Neuronal stem cell (in vitro differentiated cells): ENCODE results near the gene ZNF490.

Experiments
- DNase-seq: peaks from one replicate; pipeline ENCODE4 v3.0.0-alpha.2; 2013; ENCODE audit warnings: low spot score
- H2AFZ ChIP-seq: one replicate; pipeline ENCODE4 v1.6.1; 2013; ENCODE audit warnings: mild to moderate bottlenecking, low read length, inconsistent platforms
- H2AK5ac ChIP-seq: 2 replicates; pipeline ENCODE4 v1.6.1; 2013; ENCODE audit warnings: low read depth, mild to moderate bottlenecking, inconsistent platforms, low read length, moderate library complexity, mixed read lengths
- H2BK120ac ChIP-seq: 2 replicates; pipeline ENCODE4 v1.6.1; 2013; ENCODE audit warnings: low read depth, mild to moderate bottlenecking, inconsistent platforms, low read length, moderate library complexity, mixed read lengths
- H2BK12ac ChIP-seq: one replicate; pipeline ENCODE4 v1.6.1; 2013; ENCODE audit warnings: low read length, inconsistent platforms
- H2BK15ac ChIP-seq: 2 replicates; pipeline ENCODE4 v1.6.1; 2013; ENCODE audit warnings: mild to moderate bottlenecking, low read length, inconsistent platforms, mixed read lengths
- H2BK5ac ChIP-seq: one replicate; pipeline ENCODE4 v1.6.1; 2013; ENCODE audit warnings: inconsistent platforms, mild to moderate bottlenecking, low read length, moderate library complexity
- H3K14ac ChIP-seq: one replicate; pipeline ENCODE4 v1.6.1; 2013; ENCODE audit warnings: low read length, inconsistent platforms
- H3K18ac ChIP-seq: 2 replicates; pipeline ENCODE4 v1.6.1; 2013; ENCODE audit warnings: low read length, inconsistent platforms
- H3K23ac ChIP-seq: 2 replicates; pipeline ENCODE4 v1.6.1; 2013; ENCODE audit warnings: low read depth, mild to moderate bottlenecking, mixed read lengths, low read length, inconsistent platforms; ENCODE audit not compliant: poor library complexity
- H3K27ac ChIP-seq: replicated peaks from 3 replicates; pipeline ENCODE4 v1.5.1; 2013; ENCODE audit warnings: low read length, inconsistent platforms
- H3K27me3 ChIP-seq, 3 experiments: 2 replicates each; pipeline ENCODE4 v1.6.1; 2013; ENCODE audit warnings: low read length in 3 of 3, mild to moderate bottlenecking in 2 of 3, inconsistent platforms in 1 of 3, low read depth in 1 of 3, mixed read lengths in 1 of 3, moderate library complexity in 1 of 3; ENCODE audit not compliant: control insufficient read depth in 3 of 3, insufficient read depth in 3 of 3
- H3K36me3 ChIP-seq, 2 donors: replicated peaks in 1 of 2; 2 replicates each; pipeline ENCODE4 v1.6.1; 2013; ENCODE audit warnings: low read length in 2 of 2; ENCODE audit not compliant: control insufficient read depth in 2 of 2, insufficient read depth in 2 of 2
- H3K4ac ChIP-seq: 2 replicates; pipeline ENCODE4 v1.6.1; 2013; ENCODE audit warnings: inconsistent platforms, mild to moderate bottlenecking, low read length, moderate library complexity
- H3K4me1 ChIP-seq, 2 donors: 1 replicate in 1 of 2; 2 replicates in 1 of 2; pipeline ENCODE4 v1.6.1; 2013; ENCODE audit warnings: low read length in 2 of 2, low read depth in 1 of 2; ENCODE audit not compliant: control insufficient read depth in 2 of 2, insufficient read depth in 1 of 2
- H3K4me2 ChIP-seq: one replicate; pipeline ENCODE4 v1.6.1; 2013; ENCODE audit warnings: mild to moderate bottlenecking, low read length, inconsistent platforms; ENCODE audit not compliant: insufficient read depth, poor library complexity, severe bottlenecking
- H3K4me3 ChIP-seq, 2 donors: 2 replicates each; pipeline ENCODE4 v1.5.1; 2013; ENCODE audit warnings: low read length in 2 of 2, mild to moderate bottlenecking in 2 of 2, inconsistent platforms in 1 of 2, moderate library complexity in 1 of 2
- H3K79me1 ChIP-seq: one replicate; pipeline ENCODE4 v1.6.1; 2013; ENCODE audit warnings: low read depth, mild to moderate bottlenecking, inconsistent platforms, low read length, moderate library complexity
- H3K9ac ChIP-seq: one replicate; pipeline ENCODE4 v1.6.1; 2013; ENCODE audit warnings: mild to moderate bottlenecking, low read depth, low read length, inconsistent platforms; ENCODE audit not compliant: poor library complexity
- H3K9me3 ChIP-seq, 2 donors: replicated peaks in 1 of 2; 2 replicates each; pipeline versions ENCODE3 to v1.6.1; 2013; ENCODE audit warnings: low read length in 2 of 2, mild to moderate bottlenecking in 2 of 2, inconsistent platforms in 1 of 2, low read depth in 1 of 2, mixed read lengths in 1 of 2, moderate library complexity in 1 of 2; ENCODE audit not compliant: control insufficient read depth in 2 of 2, insufficient read depth in 1 of 2
- H4K8ac ChIP-seq: one replicate; pipeline ENCODE4 v1.6.1; 2013; ENCODE audit warnings: low read depth, mild to moderate bottlenecking, inconsistent platforms, low read length, moderate library complexity
- H4K91ac ChIP-seq: one replicate; pipeline ENCODE4 v1.6.1; 2013; ENCODE audit warnings: low read length, low read depth, mild to moderate bottlenecking, inconsistent platforms; ENCODE audit not compliant: poor library complexity
- WGBS, 2 donors: extraction: QIAGEN DNeasy Blood & Tissue Kit; methylation state at CpG; one replicate each; pipeline ENCODE4 v1.1.7; 2013; ENCODE audit warnings: missing lambda C conversion rate in 2 of 2, mixed read lengths in 1 of 2; ENCODE audit not compliant: insufficient read length in 2 of 2, insufficient replicate concordance in 1 of 2; ENCODE audit errors: extremely low coverage in 2 of 2; 5-methylcytosine and 5-hydroxymethylcytosine counted together

ZNF490 gene

DNA sequence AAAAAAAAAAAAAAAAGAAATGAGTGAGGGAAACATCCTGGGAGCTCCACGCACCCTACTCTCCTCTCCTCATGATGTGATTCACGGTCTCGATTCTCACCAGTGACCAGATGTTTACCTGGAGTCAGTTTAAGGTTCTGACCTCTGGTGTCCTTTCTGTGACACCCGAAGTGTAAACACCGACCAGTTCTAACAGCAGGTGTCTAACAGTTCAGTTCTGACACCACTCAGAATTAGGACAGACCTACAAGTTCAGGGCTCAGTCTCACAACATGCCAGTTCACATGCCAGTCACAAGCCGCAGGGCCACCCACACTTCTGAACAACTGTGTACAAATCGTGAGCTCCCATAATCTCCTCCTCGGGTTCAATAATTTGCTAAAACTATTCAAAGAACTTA, 65.3 kb downstream of the ZNF490 start:
- no peak overlapping the region for H3K4ac ChIP-seq
- H2BK15ac ChIP-seq: no peak overlapping the region
- no peak overlapping the region for H2BK120ac ChIP-seq
- H3K27me3 ChIP-seq: no peaks in the 10 kb centered on the region
- H4K8ac ChIP-seq: no peak overlapping the region
- no peak overlapping the region for H2AFZ ChIP-seq
- H3K27ac ChIP-seq: no peak overlapping the region
- DNase-seq: no peak
- no peak overlapping the region for H2AK5ac ChIP-seq
- no peak overlapping the region for H4K91ac ChIP-seq
- H3K4me3 ChIP-seq: no peak overlapping the region
- H3K4me2 ChIP-seq: no peak overlapping the region
- no peak overlapping the region for H3K18ac ChIP-seq
- H3K9ac ChIP-seq: no peak overlapping the region
- H3K79me1 ChIP-seq: no peaks in the 10 kb centered on the region
- peaks cover 18 to 70% of the 10 kb centered on the region in 2 donors for H3K9me3 ChIP-seq
- no peaks in the 10 kb centered on the region for H3K4me1 ChIP-seq
- WGBS, 2 donors: no CpG with 5 or more reads among the region's 8 CpGs
- H3K36me3 ChIP-seq: peaks cover 10 to 72% of the 10 kb centered on the region in 2 donors
- H2BK12ac ChIP-seq: no peak overlapping the region
- H3K14ac ChIP-seq: no peak overlapping the region
- H3K23ac ChIP-seq: no peak overlapping the region
- no peak overlapping the region for H2BK5ac ChIP-seq

DNA sequence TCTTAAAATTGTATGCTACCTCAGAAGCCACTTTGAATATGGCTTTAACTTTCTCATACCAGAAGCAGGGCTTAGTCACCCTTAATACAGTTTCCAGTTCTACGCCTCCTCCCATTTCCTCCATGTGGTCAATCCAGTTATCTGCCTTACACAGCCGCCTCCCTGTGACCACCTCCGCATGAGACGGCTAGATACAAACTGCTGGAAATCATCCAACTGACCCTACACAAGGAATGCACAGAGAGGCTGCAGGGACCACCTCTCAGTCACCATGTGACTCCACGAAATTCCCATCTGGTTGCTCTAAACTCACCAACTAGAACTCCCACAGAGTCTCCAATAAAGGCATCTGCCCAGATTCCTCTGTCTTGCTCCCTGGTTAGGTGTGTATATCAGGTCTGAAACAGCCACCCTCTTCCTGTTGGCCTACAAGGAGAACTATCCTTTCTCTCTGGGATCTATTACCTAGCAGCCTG, 66.2 kb downstream of the ZNF490 start:
- Histone ChIP-seq H3K4me1 (no peaks in the 10 kb centered on the region), H2BK12ac (no peak overlapping the region), H2BK120ac (no peak overlapping the region), H4K8ac (no peak overlapping the region), H2BK15ac (no peak overlapping the region), H3K27me3 (no peaks in the 10 kb centered on the region), H3K4me2 (no peak overlapping the region), H3K4me3 (no peak overlapping the region), H3K9ac (no peak overlapping the region), H2AFZ (no peak overlapping the region), H4K91ac (no peak overlapping the region), H3K14ac (no peak overlapping the region), H3K18ac (no peak overlapping the region), H3K36me3 (peaks cover 11 to 74% of the 10 kb centered on the region in 2 donors), H2AK5ac (no peak overlapping the region), H3K79me1 (no peaks in the 10 kb centered on the region), H3K9me3 (peaks cover 20 to 72% of the 10 kb centered on the region in 2 donors), H2BK5ac (no peak overlapping the region), H3K4ac (no peak overlapping the region), H3K27ac (no peak overlapping the region), H3K23ac (peak overlapping the region; percentile 47)
- WGBS, 2 donors: no CpG with 5 or more reads among the region's 5 CpGs
- no peak for DNase-seq

DNA sequence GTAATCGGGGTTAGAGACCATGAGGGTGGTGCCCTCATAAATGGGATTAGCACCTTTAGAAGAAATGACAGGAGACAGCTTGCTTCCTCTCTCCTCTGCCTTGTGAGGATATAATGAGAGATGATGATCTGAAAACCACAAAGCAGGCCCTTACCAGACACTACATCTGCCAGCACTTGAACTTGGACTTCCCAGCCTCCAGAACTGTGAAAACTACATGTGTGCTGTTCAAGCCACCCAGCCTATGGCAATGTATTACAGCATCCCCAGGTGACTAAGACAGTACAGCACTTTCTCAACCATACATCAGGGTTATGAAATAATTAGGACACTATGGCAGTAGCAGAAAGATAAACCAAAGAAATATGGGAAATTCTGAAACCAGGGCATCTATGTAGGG, 66.8 kb downstream of the ZNF490 start:
- WGBS, 2 donors: no CpG with 5 or more reads among the region's 1 CpG
- Histone ChIP-seq H4K91ac (no peak overlapping the region), H3K36me3 (peaks cover 9 to 72% of the 10 kb centered on the region in 2 donors), H2AFZ (no peak overlapping the region), H3K4me2 (no peak overlapping the region), H3K27ac (no peak overlapping the region), H3K4me1 (no peaks in the 10 kb centered on the region), H3K9ac (no peak overlapping the region), H2BK15ac (no peak overlapping the region), H2BK12ac (no peak overlapping the region), H3K79me1 (no peaks in the 10 kb centered on the region), H3K9me3 (peaks cover 20 to 72% of the 10 kb centered on the region in 2 donors), H3K4ac (no peak overlapping the region), H3K27me3 (no peaks in the 10 kb centered on the region), H3K4me3 (no peak overlapping the region), H2AK5ac (no peak overlapping the region), H2BK5ac (no peak overlapping the region), H2BK120ac (no peak overlapping the region), H4K8ac (no peak overlapping the region), H3K18ac (no peak overlapping the region), H3K23ac (no peak overlapping the region), H3K14ac (no peak overlapping the region)
- no peak for DNase-seq
